ENCODE measurements around the gene QSOX2.

GRCh38 chr9:136220017-136220729 lies 25.4 kb downstream of the QSOX2 start:
- TF ChIP-seq CTCF (IDR thresholded peaks at IDR 0.05) (no peak), POLR2AphosphoS5 (IDR thresholded peaks at IDR 0.05) (no peak)
